Epithelial cell of prostate (primary cell): ENCODE measurements around the gene SSTR5.

Experiments used
- DNase-seq: peaks from one replicate; pipeline ENCODE4 v3.0.0-alpha.2; 2011; ENCODE audit warnings: low read depth, low spot score
- H3K27ac ChIP-seq: fragments of 450-650 bp; 2 replicates; pipeline ENCODE4 v1.5.1; 2017; ENCODE audit warnings: mild to moderate bottlenecking

The SSTR5 gene

GRCh38 chr16:1117176-1117900 lies 44.8 kb downstream of the SSTR5 start:
- no peak overlapping the region for H3K27ac ChIP-seq
- DNase-seq: no peak

DNA sequence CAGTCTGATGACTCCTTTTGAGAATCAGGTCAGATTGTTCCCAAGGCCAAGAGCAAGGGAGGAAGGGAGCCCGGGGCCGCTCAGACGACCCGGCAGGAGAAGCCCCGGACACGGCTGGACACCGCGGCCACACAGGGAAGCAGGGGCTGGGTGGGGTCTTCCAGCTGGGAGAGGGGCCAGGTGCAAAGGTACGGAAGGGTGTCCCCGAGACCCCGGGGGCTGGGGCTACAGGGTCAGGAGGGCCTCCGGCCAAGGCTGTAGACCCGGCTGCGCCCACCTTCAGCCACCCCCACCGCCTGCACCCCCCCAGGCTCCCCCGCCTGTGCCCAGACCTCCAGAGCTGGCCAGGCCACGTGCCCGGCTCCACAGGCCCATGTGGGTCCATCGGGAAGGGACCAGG lies 45.4 kb downstream of the SSTR5 start:
- H3K27ac ChIP-seq: no peak overlapping the region
- DNase-seq: no peak

- no peak for DNase-seq
- H3K27ac ChIP-seq: no peak overlapping the region
Observed at GRCh38 chr16:1119129-1119528, 46.6 kb downstream of the SSTR5 start.

GRCh38 chr16:1119766-1120576 lies 47.4 kb downstream of the SSTR5 start:
- no peak for DNase-seq
- H3K27ac ChIP-seq: no peak overlapping the region

DNA sequence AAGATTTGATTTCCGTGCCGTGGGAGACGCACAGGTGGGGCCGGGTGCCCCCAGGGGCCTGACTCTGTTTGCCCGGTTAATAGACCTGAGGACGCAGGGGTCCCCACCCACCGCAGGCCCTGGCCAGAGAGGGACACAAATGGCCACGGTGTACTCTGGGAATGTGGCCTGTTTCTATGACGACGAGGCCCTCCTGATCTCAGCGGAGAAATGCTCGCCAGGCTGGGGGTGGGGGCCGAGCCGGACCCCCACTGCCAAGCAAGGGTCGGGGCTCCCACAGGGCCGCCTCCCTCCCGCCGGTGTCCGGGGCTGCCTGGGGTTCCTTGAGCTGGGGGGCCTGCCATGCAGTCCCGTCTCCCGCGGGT lies 48.0 kb downstream of the SSTR5 start:
- DNase-seq: no peak
- no peak overlapping the region for H3K27ac ChIP-seq

DNA sequence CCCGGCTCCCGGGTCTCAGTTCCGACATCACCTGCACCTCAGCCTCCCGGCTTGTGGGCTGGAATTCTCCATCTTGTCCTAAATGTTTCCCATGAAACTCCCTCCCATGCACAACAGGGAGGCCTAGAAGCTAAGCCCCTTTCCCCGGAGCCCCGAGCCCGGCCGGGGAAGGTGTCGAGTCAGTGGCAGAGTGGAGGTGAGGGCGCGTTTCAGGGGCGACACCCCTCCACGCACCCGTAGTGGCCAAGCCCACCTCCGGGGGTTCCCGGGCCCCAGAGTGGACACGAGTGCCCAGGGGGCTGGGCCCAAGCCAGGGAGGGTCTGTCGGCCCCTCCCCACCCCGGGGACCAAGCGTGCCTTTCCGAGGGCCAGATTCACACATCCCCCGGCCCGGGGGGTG lies 48.5 kb downstream of the SSTR5 start:
- DNase-seq: no peak
- no peak overlapping the region for H3K27ac ChIP-seq

GRCh38 chr16:1121601-1122397 lies 49.3 kb downstream of the SSTR5 start:
- no peak for DNase-seq
- no peak overlapping the region for H3K27ac ChIP-seq

- no peak overlapping the region for H3K27ac ChIP-seq
- no peak for DNase-seq
Observed at GRCh38 chr16:1122398-1122765, 49.8 kb downstream of the SSTR5 start.

- no peak overlapping the region for H3K27ac ChIP-seq
- DNase-seq: no peak
Observed at GRCh38 chr16:1123525-1124230, 51.1 kb downstream of the SSTR5 start.

GRCh38 chr16:1124291-1124690 lies 51.7 kb downstream of the SSTR5 start:
- DNase-seq: no peak
- H3K27ac ChIP-seq: no peak overlapping the region

DNA sequence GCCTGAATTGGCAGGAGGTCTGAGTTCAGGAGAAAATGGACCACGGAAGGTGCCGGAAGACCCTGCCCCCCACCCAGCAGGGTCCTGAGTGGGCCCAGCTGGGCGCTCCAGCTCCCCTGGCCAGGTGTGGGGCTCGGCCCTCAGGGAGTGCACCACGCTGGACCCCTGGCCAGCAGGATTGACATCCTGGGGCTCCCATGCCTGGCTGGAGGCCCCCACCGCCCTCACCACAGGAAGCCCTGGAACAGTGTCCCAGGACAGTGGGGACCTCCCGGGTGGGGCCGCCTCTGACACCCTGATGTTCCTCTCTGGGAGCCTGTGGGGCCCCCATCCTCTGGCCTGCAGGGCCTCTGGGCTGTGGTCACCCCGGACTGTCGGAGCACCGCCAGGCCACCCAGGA lies 52.2 kb downstream of the SSTR5 start:
- H3K27ac ChIP-seq: no peak overlapping the region
- no peak for DNase-seq

DNA sequence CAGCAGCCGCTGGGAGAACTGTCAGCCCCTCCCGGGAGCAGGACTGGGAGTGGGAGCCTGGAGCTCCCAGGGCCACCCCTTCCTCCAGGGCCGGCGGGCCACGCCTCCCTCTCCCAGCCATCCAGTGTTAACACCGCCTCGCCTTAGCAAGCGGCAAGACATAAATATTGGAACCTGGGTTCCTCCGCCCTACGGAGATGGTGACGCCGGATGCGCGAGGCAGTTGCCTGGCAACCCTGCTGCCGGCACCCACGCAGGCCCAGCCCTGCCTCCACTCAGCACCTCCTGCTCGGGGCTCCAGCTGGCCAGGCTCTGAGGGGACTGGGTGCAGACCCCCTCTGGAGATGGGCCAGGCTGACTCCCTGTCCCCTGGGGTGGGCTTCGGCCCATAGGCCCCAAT lies 52.9 kb downstream of the SSTR5 start:
- H3K27ac ChIP-seq: no peak overlapping the region
- no peak for DNase-seq

DNA sequence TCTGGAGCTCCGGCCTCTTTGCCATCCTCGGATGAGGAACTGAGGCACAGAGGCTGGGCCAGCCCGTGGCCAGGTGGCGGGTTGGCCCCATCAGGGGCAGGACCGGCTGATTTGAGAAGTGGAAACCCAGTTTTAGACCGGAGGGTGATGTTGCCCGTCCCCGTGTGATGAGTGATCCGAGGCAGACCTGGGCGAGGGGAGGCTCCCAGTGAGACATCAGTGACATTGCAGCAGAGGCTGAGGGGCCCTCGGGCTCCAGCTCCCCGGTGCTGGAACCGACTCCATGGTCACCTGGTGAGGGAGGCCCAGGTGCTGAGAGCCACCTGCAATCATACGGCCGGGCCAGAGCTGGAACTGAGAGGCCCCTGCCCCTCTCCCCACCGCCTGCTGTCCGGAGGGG lies 53.5 kb downstream of the SSTR5 start:
- no peak overlapping the region for H3K27ac ChIP-seq

GRCh38 chr16:1126586-1126985 lies 54.0 kb downstream of the SSTR5 start:
- no peak for DNase-seq

More for the DNA sequence above, 53.5 kb downstream of the SSTR5 start:
- DNase-seq: no peak

DNA sequence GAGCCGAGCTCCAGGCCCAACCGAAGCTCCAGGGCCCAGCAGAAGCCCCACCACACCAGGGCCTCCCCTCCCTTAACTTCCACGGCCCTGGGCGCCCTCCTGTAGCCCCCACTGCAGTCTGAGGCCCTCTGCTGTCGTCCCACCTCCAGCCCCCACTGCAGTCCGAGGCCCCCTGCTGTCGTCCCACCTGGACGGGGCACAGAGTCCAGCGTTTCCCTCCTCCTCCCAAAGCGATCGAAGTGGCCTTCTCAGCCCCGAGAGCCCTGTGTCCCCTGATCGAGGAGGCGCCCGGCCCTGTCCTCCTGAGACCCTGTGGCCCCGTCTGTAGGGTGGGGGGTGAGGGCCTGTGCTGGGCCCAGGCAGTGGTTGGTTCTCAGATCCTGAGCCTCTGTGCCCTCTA lies 54.6 kb downstream of the SSTR5 start:
- DNase-seq: no peak
- no peak overlapping the region for H3K27ac ChIP-seq

More at GRCh38 chr16:1126586-1126985, 54.0 kb downstream of the SSTR5 start:
- no peak overlapping the region for H3K27ac ChIP-seq

- no peak overlapping the region for H3K27ac ChIP-seq
- no peak for DNase-seq
Observed at GRCh38 chr16:1127971-1128715, 55.6 kb downstream of the SSTR5 start.

GRCh38 chr16:1129106-1129960 lies 56.8 kb downstream of the SSTR5 start:
- DNase-seq: no peak
- no peak overlapping the region for H3K27ac ChIP-seq

DNA sequence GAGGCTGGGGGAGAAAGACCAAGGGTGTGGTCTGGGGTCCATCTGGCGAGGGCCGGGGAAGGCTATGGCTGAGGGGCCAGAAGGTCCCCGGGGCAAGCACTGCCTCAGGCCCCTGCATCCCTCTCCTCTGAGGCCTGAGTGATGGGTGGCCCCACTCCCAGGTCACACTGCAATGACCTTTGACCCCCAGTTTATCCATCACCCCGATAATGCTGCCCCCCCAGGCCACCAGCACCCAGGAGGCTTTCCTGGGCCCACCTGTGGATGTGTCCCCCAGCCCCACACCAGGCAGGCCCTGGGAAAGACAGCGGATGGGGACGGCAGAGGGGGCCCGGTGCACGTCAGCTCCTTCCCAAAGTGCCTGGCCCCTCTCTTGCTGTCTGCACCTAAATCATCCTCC lies 57.8 kb downstream of the SSTR5 start:
- H3K27ac ChIP-seq: no peak overlapping the region
- no peak for DNase-seq
